OCI-LY7 (cell line): Measurements from ENCODE around the gene PUM2.

Experiments used
- EZH2phosphoT487 ChIP-seq: fragments of 200-600 bp; sonication (generic); IDR thresholded peaks from 2 replicates; pipeline ENCODE4 v1.6.1; 2018; ENCODE audit warnings: low read depth, borderline replicate concordance, mild to moderate bottlenecking, mixed run types, antibody characterized with exemption, low read length, moderate library complexity, mixed read lengths
- TF ChIP-seq, protein P1 (sequence below): fragments of 200-600 bp; sonication (generic); conservative IDR thresholded peaks from 2 replicates; pipeline ENCODE4 v1.5.1; 2014; ENCODE audit warnings: mild to moderate bottlenecking, antibody characterized with exemption, low read length, moderate library complexity, mixed read lengths

DNA sequence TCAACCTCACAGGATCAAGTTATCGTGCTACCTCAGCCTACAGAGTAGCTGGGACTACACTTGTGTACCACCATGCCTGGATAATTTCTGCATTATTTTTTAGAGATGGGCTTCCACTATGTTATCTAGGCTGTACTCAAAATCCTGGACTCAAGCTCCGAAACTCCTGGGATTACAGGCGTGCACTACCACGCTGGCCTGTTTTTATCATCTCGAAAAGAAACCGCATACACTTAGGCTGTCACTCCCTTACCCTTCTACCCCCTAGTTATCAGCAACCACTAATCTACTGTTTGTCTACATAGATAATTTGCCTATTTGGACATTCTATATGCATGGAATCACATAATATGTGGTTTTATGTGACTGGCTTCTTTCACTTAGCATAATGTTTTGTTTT lies 8.5 kb upstream of the PUM2 start:
- TF ChIP-seq, protein P1, sequence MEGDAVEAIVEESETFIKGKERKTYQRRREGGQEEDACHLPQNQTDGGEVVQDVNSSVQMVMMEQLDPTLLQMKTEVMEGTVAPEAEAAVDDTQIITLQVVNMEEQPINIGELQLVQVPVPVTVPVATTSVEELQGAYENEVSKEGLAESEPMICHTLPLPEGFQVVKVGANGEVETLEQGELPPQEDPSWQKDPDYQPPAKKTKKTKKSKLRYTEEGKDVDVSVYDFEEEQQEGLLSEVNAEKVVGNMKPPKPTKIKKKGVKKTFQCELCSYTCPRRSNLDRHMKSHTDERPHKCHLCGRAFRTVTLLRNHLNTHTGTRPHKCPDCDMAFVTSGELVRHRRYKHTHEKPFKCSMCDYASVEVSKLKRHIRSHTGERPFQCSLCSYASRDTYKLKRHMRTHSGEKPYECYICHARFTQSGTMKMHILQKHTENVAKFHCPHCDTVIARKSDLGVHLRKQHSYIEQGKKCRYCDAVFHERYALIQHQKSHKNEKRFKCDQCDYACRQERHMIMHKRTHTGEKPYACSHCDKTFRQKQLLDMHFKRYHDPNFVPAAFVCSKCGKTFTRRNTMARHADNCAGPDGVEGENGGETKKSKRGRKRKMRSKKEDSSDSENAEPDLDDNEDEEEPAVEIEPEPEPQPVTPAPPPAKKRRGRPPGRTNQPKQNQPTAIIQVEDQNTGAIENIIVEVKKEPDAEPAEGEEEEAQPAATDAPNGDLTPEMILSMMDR, result no peak
- TF ChIP-seq EZH2phosphoT487, result no peak
